ENCODE data around the gene CST7.

- TF ChIP-seq CTCF (IDR thresholded peaks at IDR 0.05) (no peak), POLR2A (IDR thresholded peaks at IDR 0.05) (no peak)
Observed at GRCh38 chr20:24912397-24913075, 36.5 kb upstream of the CST7 start.

Data from testis (tissue), 2 donors.